ENCODE measurements around the gene CEP83.

CEP83 gene

DNA sequence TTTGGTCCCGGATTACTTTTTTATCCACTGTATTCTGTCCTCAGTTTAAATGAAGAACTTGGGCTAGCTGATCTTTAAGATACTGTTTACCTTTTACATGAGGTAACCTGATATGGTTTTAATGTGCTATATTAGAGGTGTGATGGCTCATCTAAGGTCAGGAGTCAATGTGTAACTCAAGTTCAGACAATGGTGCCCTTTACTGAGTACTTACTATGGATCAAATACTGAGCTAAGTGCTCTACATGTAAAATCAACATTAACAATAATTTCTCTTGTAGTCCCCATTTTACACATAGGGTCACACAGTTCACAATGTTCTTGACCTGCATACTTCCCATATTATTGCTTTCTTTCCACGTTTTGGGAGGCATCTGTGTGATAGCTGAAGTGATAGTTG lies 79.2 kb downstream of the CEP83 start:
- Histone ChIP-seq H3K4me3 (ENCODE audit: insufficient read depth, low read length, poor library complexity, severe bottlenecking) (no peak overlapping the region), H3K9me2 (replicated peaks; ENCODE audit: insufficient read depth, low read length) (no peaks in the 10 kb centered on the region), H3F3A (ENCODE audit: insufficient read depth) (no peaks in the 10 kb centered on the region), H3K9me3 (ENCODE audit: insufficient read depth, low read length) (peaks cover 4% of the 10 kb centered on the region; the same call in 1 of the 2 replicates), H3K9ac (ENCODE audit: low read length) (no peak overlapping the region), H2AFZ (ENCODE audit: low read depth, low read length, severe bottlenecking) (no peak overlapping the region), H3K36me3 (ENCODE audit: low read length) (peaks cover 16% of the 10 kb centered on the region), H3K27me3 (ENCODE audit: low read length) (no peaks in the 10 kb centered on the region), H3K27ac (ENCODE audit: low read depth, low read length) (no peak overlapping the region), H3K79me2 (ENCODE audit: insufficient read depth, low read length) (no peaks in the 10 kb centered on the region), H4K20me1 (ENCODE audit: low read depth, low read length) (no peaks in the 10 kb centered on the region), H3K4me2 (ENCODE audit: low read depth, low read length, poor library complexity, severe bottlenecking) (no peak overlapping the region)
- no peak for TF ChIP-seq EZH2phosphoT487 (conservative IDR thresholded peaks at IDR 0.05; ENCODE audit: low read length)
- TF ChIP-seq CTCF (IDR thresholded peaks at IDR 0.05; ENCODE audit: insufficient read depth, low read length, poor library complexity, severe bottlenecking), result no peak

DNA sequence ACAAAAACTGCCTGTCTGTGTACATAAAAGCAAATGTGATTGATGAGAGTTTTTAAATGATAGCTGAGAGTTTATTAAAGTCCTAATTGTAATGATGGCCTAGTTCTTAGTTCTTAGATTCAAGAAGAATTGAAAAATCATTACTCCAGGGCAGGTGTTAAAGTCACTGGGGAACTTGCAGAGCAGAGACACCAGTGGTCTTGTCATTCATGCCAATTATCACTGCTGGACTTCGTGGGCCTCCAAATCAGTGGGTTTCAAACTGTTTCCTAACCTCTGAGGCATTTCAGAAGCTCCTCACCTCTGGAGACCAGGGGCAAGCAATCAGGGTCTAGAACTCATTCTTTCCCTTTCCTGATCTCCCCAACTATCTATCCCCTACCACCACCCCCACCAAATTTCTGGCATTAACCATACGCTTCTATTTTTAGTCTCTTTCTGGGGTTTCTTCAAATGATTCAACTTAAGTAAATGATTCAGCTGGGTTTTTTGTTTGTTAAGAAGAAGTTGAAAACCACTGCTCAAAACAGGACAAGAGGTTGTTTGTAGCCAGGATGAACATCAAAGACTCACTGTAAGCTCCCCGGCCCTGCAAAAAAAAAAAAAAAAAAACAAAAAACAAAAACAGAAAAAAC lies 80.1 kb downstream of the CEP83 start:
- no peak overlapping the region for H3K27ac ChIP-seq (ENCODE audit: low read depth, low read length)
- H3K9me3 ChIP-seq (ENCODE audit: insufficient read depth, low read length), result peaks cover 2% of the 10 kb centered on the region; the same call in 1 of the 2 replicates
- H2AFZ ChIP-seq (ENCODE audit: low read depth, low read length, severe bottlenecking), result no peak overlapping the region
- H3F3A ChIP-seq (ENCODE audit: insufficient read depth), result no peaks in the 10 kb centered on the region
- H3K9ac ChIP-seq (ENCODE audit: low read length), result no peak overlapping the region
- TF ChIP-seq EZH2phosphoT487 (conservative IDR thresholded peaks at IDR 0.05; ENCODE audit: low read length) (no peak), CTCF (IDR thresholded peaks at IDR 0.05; ENCODE audit: insufficient read depth, low read length, poor library complexity, severe bottlenecking) (no peak)
- H3K9me2 ChIP-seq (replicated peaks; ENCODE audit: insufficient read depth, low read length), result no peaks in the 10 kb centered on the region
- H3K79me2 ChIP-seq (ENCODE audit: insufficient read depth, low read length), result no peaks in the 10 kb centered on the region
- peaks cover 8% of the 10 kb centered on the region for H3K36me3 ChIP-seq (ENCODE audit: low read length)
- no peaks in the 10 kb centered on the region for H3K27me3 ChIP-seq (ENCODE audit: low read length)
- no peak overlapping the region for H3K4me3 ChIP-seq (ENCODE audit: insufficient read depth, low read length, poor library complexity, severe bottlenecking)
- no peaks in the 10 kb centered on the region for H4K20me1 ChIP-seq (ENCODE audit: low read depth, low read length)
- no peak overlapping the region for H3K4me2 ChIP-seq (ENCODE audit: low read depth, low read length, poor library complexity, severe bottlenecking)

DNA sequence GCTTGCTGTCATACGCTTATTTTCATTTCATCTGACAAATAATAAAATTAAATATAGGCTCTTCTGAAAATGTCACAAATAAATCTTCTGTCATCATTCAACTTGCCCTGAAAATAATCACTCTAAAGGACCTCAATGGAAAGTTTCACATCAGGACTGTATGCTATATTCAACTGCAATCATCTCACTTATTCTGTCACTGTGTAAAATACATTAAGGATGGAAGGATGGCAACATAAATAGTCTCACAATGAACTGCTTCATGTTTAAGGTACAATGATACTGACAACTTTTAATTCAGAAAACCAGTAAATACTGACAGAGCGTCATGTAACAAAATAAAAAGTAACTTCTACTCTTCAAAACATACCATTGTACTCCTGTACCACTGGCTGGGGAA lies 82.1 kb downstream of the CEP83 start:
- Histone ChIP-seq H2AFZ (ENCODE audit: low read depth, low read length, severe bottlenecking) (no peak overlapping the region), H4K20me1 (ENCODE audit: low read depth, low read length) (no peaks in the 10 kb centered on the region), H3K4me2 (ENCODE audit: low read depth, low read length, poor library complexity, severe bottlenecking) (no peak overlapping the region), H3K27ac (ENCODE audit: low read depth, low read length) (no peak overlapping the region), H3K36me3 (ENCODE audit: low read length) (no peaks in the 10 kb centered on the region), H3K9me2 (replicated peaks; ENCODE audit: insufficient read depth, low read length) (no peaks in the 10 kb centered on the region), H3K79me2 (ENCODE audit: insufficient read depth, low read length) (no peaks in the 10 kb centered on the region), H3K4me3 (ENCODE audit: insufficient read depth, low read length, poor library complexity, severe bottlenecking) (no peak overlapping the region), H3K27me3 (ENCODE audit: low read length) (no peaks in the 10 kb centered on the region), H3K9ac (ENCODE audit: low read length) (no peak overlapping the region), H3K9me3 (ENCODE audit: insufficient read depth, low read length) (no peaks in the 10 kb centered on the region), H3F3A (ENCODE audit: insufficient read depth) (no peaks in the 10 kb centered on the region)
- no peak for TF ChIP-seq EZH2phosphoT487 (conservative IDR thresholded peaks at IDR 0.05; ENCODE audit: low read length)
- TF ChIP-seq CTCF (IDR thresholded peaks at IDR 0.05; ENCODE audit: insufficient read depth, low read length, poor library complexity, severe bottlenecking), result no peak
